HepG2 (cell line): ENCODE results near the gene CAPN12. TPM values are rescaled to one million over a fixed set of nuclear protein-coding genes. Genes with fewer than 3 reads are reported as not detected.
A peak's percentile ranks its signal among the peaks of the same experiment; 100 is the strongest.

ENCODE experiments used
- CBX1 ChIP-seq: IDR thresholded peaks from one replicate; pipeline ENCODE4 v1.6.1; 2016; ENCODE audit warnings: antibody characterized with exemption, low read depth
- CBX5 ChIP-seq: sonication (generic); formaldehyde crosslinking; IDR thresholded peaks from 2 replicates; pipeline ENCODE4 v1.4.0; 2020; ENCODE audit warnings: missing genetic modification reagents, borderline replicate concordance
- ELF4 ChIP-seq: sonication (generic); formaldehyde crosslinking; IDR thresholded peaks from 2 replicates; pipeline ENCODE4 v1.5.0; 2020; ENCODE audit warnings: missing genetic modification reagents, mild to moderate bottlenecking, moderate library complexity, borderline replicate concordance
- FLYWCH1 ChIP-seq: sonication (generic); formaldehyde crosslinking; IDR thresholded peaks from 2 replicates; pipeline ENCODE4 v1.8.1; 2023; ENCODE audit warnings: mild to moderate bottlenecking, missing genetic modification reagents
- KLF13 ChIP-seq: sonication (generic); formaldehyde crosslinking; IDR thresholded peaks from 2 replicates; pipeline ENCODE4 v1.4.0; 2020; ENCODE audit warnings: mild to moderate bottlenecking, missing genetic modification reagents
- MLLT10 ChIP-seq: sonication (generic); formaldehyde crosslinking; IDR thresholded peaks from 2 replicates; pipeline ENCODE4 v1.4.0; 2020; ENCODE audit warnings: missing genetic modification reagents
- MTERF4 ChIP-seq: sonication (generic); formaldehyde crosslinking; IDR thresholded peaks from 2 replicates; pipeline ENCODE4 v1.8.0; 2023; ENCODE audit warnings: mild to moderate bottlenecking, missing genetic modification reagents
- POLR2A ChIP-seq, 2 experiments: IDR thresholded peaks; 2 replicates each; pipeline ENCODE4 v1.6.1; 2011; ENCODE audit warnings: low read depth in 2 of 2, low read length in 2 of 2, mild to moderate bottlenecking in 1 of 2, moderate library complexity in 1 of 2; ENCODE audit not compliant: insufficient read depth in 1 of 2
- RARA ChIP-seq: IDR thresholded peaks from 2 replicates; pipeline ENCODE4 v1.6.1; 2016; ENCODE audit warnings: missing genetic modification reagents, missing compliant biosample characterization
- SP2 ChIP-seq: sonication (generic); formaldehyde crosslinking; IDR thresholded peaks from 2 replicates; pipeline ENCODE4 v1.5.1; 2020; ENCODE audit warnings: mild to moderate bottlenecking, missing genetic modification reagents
- TSC22D2 ChIP-seq: sonication (generic); formaldehyde crosslinking; IDR thresholded peaks from 2 replicates; pipeline ENCODE4 v1.5.1; 2020; ENCODE audit warnings: missing genetic modification reagents, mild to moderate bottlenecking, borderline replicate concordance
- ZNF17 ChIP-seq: sonication (generic); formaldehyde crosslinking; IDR thresholded peaks from 2 replicates; pipeline ENCODE4 v1.5.0; 2020; ENCODE audit warnings: mild to moderate bottlenecking, missing genetic modification reagents
- ZNF577 ChIP-seq: sonication (generic); formaldehyde crosslinking; IDR thresholded peaks from 2 replicates; pipeline ENCODE4 v1.4.0; 2020; ENCODE audit warnings: mild to moderate bottlenecking, low read depth, missing genetic modification reagents, borderline replicate concordance
- ZNF710 ChIP-seq: sonication (generic); formaldehyde crosslinking; IDR thresholded peaks from 2 replicates; pipeline ENCODE4 v1.5.0; 2020; ENCODE audit warnings: mild to moderate bottlenecking, missing genetic modification reagents, borderline replicate concordance
- polyA plus RNA-seq, 8 experiments: library from polyadenylated mRNA; depleted of rRNA in 3 of 8; stranded (reverse) in 7 of 8; unstranded in 1 of 8; fragments of >200 nt; fragmentation: Illumina TruSeq in 4 of 8; extraction: Trizol in 4 of 8; gene quantifications; 2 replicates each; pipeline versions ENCODE4 v1.2.1 to v1.2.3, GENCODE V29; 2011 to 2016; ENCODE audit warnings: low read depth in 4 of 8, missing spikeins in 1 of 8, mixed read lengths in 1 of 8; ENCODE audit not compliant: insufficient read depth in 1 of 8
- total RNA-seq, 5 experiments: library from RNA; depleted of rRNA; stranded (reverse); fragments of >200 nt; fragmentation: Illumina TruSeq; extraction: Trizol; gene quantifications; 2 replicates each; pipeline ENCODE4 v1.2.3, GENCODE V29; 2016; ENCODE audit warnings: low read depth in 1 of 5
- TF ChIP-seq, protein P1 (sequence below): sonication (generic); formaldehyde crosslinking; IDR thresholded peaks from 2 replicates; pipeline ENCODE4 v1.9.0; 2021; ENCODE audit warnings: mild to moderate bottlenecking, missing genetic modification reagents
- TF ChIP-seq, protein P2 (sequence below): sonication (generic); formaldehyde crosslinking; IDR thresholded peaks from 2 replicates; pipeline ENCODE4 v1.4.0; 2020; ENCODE audit warnings: missing genetic modification reagents, borderline replicate concordance

Gene CAPN12
- total and polyA plus RNA-seq, 2 of the 13 experiments (the other 11 are each of a cell fraction or from before 2014, with no cell fraction given), result 1.6 to 13.6 TPM

DNA sequence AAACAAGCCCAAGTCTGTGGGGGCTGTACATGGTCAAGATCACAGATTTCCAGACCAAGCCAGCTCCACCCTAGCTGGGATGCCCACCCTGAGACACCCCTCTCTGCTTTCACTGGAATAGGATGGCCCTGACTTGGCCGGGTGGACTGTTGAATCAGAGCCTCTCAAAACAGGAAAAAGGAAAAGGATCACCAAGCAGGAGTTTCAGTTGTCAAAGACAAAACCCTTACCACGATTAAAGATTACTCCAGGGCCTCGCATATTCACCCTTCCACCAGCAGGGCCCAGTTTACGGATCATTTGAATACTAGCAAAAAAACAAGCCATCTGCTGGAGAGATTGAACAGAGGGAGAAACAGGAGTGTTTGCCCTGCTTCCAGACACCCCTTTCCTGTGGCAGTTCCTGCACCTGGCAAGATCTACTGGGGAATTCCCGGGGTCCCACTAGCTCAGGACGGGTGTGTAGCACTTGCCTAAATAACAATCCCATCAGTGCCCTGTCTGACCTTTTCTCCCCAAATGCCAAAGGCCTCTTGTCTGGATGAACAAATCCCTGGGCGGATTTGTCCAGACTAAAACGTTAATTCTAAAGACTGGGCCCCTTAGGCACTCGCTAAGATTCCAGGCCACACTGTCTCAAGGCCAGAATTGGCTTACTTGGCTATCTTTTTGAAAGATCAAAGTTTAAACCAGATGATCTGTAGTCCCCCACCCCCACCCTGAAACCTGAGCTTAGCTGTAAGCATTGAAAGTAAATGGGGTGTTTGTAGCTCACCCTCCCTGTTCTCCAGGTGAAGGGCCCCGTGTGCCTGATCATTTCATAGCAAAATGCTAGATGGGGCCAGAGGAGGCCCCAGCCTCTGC, 58.4 kb downstream of the CAPN12 start (continued):
- TF ChIP-seq MTERF4 (CRISPR knock-in tag) (no peak), ZNF17 (no peak), MLLT10 (CRISPR knock-in tag) (no peak), KLF13 (CRISPR knock-in tag) (no peak), POLR2A (IDR thresholded peaks at IDR 0.05; ENCODE audit: insufficient read depth in 1 of 2, low read depth in 2 of 2, low read length in 2 of 2) (no peak), SP2 (CRISPR knock-in tag) (no peak), RARA (CRISPR knock-in tag) (0 out of 2 replicates have a peak, but pooled peaks have one; percentile 31), CBX1 (no peak), ZNF577 (CRISPR knock-in tag) (no peak), CBX5 (CRISPR knock-in tag) (no peak), FLYWCH1 (CRISPR knock-in tag) (no peak), ZNF710 (CRISPR knock-in tag) (no peak), ELF4 (no peak), TSC22D2 (CRISPR knock-in tag) (no peak)
- TF ChIP-seq, protein P1, sequence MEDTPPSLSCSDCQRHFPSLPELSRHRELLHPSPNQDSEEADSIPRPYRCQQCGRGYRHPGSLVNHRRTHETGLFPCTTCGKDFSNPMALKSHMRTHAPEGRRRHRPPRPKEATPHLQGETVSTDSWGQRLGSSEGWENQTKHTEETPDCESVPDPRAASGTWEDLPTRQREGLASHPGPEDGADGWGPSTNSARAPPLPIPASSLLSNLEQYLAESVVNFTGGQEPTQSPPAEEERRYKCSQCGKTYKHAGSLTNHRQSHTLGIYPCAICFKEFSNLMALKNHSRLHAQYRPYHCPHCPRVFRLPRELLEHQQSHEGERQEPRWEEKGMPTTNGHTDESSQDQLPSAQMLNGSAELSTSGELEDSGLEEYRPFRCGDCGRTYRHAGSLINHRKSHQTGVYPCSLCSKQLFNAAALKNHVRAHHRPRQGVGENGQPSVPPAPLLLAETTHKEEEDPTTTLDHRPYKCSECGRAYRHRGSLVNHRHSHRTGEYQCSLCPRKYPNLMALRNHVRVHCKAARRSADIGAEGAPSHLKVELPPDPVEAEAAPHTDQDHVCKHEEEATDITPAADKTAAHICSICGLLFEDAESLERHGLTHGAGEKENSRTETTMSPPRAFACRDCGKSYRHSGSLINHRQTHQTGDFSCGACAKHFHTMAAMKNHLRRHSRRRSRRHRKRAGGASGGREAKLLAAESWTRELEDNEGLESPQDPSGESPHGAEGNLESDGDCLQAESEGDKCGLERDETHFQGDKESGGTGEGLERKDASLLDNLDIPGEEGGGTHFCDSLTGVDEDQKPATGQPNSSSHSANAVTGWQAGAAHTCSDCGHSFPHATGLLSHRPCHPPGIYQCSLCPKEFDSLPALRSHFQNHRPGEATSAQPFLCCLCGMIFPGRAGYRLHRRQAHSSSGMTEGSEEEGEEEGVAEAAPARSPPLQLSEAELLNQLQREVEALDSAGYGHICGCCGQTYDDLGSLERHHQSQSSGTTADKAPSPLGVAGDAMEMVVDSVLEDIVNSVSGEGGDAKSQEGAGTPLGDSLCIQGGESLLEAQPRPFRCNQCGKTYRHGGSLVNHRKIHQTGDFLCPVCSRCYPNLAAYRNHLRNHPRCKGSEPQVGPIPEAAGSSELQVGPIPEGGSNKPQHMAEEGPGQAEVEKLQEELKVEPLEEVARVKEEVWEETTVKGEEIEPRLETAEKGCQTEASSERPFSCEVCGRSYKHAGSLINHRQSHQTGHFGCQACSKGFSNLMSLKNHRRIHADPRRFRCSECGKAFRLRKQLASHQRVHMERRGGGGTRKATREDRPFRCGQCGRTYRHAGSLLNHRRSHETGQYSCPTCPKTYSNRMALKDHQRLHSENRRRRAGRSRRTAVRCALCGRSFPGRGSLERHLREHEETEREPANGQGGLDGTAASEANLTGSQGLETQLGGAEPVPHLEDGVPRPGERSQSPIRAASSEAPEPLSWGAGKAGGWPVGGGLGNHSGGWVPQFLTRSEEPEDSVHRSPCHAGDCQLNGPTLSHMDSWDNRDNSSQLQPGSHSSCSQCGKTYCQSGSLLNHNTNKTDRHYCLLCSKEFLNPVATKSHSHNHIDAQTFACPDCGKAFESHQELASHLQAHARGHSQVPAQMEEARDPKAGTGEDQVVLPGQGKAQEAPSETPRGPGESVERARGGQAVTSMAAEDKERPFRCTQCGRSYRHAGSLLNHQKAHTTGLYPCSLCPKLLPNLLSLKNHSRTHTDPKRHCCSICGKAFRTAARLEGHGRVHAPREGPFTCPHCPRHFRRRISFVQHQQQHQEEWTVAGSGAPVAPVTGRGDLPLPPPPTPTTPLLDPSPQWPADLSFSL (CRISPR knock-in tag), result no peak
- TF ChIP-seq, protein P2, sequence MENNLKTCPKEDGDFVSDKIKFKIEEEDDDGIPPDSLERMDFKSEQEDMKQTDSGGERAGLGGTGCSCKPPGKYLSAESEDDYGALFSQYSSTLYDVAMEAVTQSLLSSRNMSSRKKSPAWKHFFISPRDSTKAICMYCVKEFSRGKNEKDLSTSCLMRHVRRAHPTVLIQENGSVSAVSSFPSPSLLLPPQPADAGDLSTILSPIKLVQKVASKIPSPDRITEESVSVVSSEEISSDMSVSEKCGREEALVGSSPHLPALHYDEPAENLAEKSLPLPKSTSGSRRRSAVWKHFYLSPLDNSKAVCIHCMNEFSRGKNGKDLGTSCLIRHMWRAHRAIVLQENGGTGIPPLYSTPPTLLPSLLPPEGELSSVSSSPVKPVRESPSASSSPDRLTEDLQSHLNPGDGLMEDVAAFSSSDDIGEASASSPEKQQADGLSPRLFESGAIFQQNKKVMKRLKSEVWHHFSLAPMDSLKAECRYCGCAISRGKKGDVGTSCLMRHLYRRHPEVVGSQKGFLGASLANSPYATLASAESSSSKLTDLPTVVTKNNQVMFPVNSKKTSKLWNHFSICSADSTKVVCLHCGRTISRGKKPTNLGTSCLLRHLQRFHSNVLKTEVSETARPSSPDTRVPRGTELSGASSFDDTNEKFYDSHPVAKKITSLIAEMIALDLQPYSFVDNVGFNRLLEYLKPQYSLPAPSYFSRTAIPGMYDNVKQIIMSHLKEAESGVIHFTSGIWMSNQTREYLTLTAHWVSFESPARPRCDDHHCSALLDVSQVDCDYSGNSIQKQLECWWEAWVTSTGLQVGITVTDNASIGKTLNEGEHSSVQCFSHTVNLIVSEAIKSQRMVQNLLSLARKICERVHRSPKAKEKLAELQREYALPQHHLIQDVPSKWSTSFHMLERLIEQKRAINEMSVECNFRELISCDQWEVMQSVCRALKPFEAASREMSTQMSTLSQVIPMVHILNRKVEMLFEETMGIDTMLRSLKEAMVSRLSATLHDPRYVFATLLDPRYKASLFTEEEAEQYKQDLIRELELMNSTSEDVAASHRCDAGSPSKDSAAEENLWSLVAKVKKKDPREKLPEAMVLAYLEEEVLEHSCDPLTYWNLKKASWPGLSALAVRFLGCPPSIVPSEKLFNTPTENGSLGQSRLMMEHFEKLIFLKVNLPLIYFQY (CRISPR knock-in tag), result no peak
